ENCODE data around the gene SH2B2.
"Not testable (repeated sequence)": the region's sequence is repeated elsewhere in the genome, so short reads cannot be mapped to it uniquely, and the experiment has no call there.

GRCh38 chr7:102370038-102370437 lies 83.4 kb downstream of the SH2B2 start:
- not testable (repeated sequence) for TF ChIP-seq POLR2A (IDR thresholded peaks at IDR 0.05)
- TF ChIP-seq, protein P1, sequence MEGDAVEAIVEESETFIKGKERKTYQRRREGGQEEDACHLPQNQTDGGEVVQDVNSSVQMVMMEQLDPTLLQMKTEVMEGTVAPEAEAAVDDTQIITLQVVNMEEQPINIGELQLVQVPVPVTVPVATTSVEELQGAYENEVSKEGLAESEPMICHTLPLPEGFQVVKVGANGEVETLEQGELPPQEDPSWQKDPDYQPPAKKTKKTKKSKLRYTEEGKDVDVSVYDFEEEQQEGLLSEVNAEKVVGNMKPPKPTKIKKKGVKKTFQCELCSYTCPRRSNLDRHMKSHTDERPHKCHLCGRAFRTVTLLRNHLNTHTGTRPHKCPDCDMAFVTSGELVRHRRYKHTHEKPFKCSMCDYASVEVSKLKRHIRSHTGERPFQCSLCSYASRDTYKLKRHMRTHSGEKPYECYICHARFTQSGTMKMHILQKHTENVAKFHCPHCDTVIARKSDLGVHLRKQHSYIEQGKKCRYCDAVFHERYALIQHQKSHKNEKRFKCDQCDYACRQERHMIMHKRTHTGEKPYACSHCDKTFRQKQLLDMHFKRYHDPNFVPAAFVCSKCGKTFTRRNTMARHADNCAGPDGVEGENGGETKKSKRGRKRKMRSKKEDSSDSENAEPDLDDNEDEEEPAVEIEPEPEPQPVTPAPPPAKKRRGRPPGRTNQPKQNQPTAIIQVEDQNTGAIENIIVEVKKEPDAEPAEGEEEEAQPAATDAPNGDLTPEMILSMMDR (IDR thresholded peaks at IDR 0.05): not testable (repeated sequence)
